ENCODE data around the gene RNASE4. TPM values are rescaled to one million over a fixed set of nuclear protein-coding genes. Genes with fewer than 3 reads are reported as not detected.

RNASE4 gene
- total RNA-seq, 1 donor from 2014 or later: 5.3 TPM

DNA sequence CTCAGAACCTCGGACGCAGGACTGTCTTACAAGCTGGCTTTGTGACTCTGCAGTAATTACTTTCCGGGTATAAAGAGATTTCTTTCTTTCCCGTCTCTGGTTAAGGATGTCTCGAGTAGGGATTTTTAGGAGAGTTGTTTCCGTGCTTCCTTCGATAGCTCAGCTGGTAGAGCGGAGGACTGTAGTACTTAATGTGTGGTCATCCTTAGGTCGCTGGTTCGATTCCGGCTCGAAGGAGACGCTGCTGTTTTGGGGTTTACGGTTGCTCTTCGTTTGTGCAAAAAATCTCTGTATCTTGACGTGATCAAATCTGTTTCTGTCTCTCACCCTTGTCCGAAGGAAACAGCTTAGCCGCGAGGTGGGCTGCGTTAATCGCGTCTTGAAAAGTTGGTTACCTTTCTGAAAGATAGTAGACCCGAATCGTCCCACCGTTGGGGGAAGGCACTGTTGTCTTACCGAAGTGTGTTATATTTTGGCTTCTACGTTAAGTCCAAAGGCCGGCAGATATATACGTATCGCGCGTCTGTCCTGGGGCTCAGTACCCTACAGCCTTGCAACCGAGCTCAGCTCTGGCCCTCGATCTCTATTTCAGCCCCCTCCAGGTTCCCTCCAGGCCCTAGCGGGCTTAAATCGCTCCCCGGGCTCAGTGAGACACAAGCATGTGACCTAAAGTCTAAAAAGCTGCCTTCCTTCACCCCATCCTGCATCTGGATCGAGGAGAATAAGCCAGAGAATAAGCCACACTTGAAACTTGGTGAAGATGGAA, 1.1 kb upstream of the RNASE4 start:
- H3K9me3 Mint-ChIP-seq: no peaks in the 10 kb centered on the region
- peaks cover 22% of the 10 kb centered on the region for H3K4me1 Mint-ChIP-seq
- no peaks in the 10 kb centered on the region for H3K27me3 Mint-ChIP-seq (ENCODE audit: low read depth)
- H3K4me3 Mint-ChIP-seq: no peak overlapping the region
- no peak overlapping the region for H3K27ac Mint-ChIP-seq
- peak; percentile 43 to 79 for DNase-seq (ENCODE audit: low spot score in 2 of 2, unreplicated experiment in 2 of 2)
- TF ChIP-seq, protein P1, sequence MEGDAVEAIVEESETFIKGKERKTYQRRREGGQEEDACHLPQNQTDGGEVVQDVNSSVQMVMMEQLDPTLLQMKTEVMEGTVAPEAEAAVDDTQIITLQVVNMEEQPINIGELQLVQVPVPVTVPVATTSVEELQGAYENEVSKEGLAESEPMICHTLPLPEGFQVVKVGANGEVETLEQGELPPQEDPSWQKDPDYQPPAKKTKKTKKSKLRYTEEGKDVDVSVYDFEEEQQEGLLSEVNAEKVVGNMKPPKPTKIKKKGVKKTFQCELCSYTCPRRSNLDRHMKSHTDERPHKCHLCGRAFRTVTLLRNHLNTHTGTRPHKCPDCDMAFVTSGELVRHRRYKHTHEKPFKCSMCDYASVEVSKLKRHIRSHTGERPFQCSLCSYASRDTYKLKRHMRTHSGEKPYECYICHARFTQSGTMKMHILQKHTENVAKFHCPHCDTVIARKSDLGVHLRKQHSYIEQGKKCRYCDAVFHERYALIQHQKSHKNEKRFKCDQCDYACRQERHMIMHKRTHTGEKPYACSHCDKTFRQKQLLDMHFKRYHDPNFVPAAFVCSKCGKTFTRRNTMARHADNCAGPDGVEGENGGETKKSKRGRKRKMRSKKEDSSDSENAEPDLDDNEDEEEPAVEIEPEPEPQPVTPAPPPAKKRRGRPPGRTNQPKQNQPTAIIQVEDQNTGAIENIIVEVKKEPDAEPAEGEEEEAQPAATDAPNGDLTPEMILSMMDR (IDR thresholded peaks at IDR 0.05; ENCODE audit: unreplicated experiment): no peak
- no peaks in the 10 kb centered on the region for H3K36me3 Mint-ChIP-seq

DNA sequence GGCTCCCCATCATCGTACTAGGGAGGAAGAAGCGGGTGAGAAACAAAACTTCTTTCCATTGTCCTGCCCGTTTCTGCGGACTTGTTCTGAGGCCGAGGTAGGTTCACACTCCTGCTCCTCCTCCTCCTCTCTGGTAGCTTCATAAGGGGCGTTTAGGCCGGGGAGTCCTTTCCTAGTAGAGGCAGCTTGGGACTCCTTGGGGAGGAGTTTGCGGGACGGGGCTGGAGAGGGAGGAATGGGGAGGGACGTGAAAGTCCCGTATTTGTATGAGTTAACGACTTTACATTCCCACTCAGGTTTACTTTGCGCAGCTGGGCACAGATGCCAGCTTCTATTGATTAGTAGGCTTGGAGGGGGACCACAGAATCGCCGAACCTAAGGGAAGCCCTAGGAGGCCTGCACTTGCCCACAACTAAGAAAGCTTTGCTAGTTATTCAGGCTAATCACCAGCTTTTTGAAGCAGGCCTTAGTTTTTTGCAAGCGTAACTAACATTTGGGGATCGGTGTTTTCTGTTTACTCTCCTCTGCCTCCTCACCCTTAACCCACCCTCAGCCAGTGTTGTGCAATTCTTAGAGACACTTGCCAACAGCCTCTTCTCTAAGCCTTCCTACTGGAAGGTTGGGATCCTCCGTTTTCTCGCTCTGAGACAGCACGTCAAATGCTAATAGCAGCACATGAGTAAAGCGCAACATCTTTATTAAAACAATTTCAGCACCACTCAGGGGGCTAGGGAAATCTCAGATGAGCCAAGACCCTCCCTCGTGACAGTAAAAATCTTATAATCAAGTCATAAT, 499 bp downstream of the RNASE4 start:
- Mint-ChIP-seq H3K27me3 (ENCODE audit: low read depth) (no peaks in the 10 kb centered on the region), H3K4me3 (no peak overlapping the region), H3K9me3 (no peaks in the 10 kb centered on the region), H3K36me3 (no peaks in the 10 kb centered on the region), H3K27ac (peak overlapping the region; percentile 78), H3K4me1 (peaks cover 22% of the 10 kb centered on the region)
- TF ChIP-seq, protein P1 (IDR thresholded peaks at IDR 0.05; ENCODE audit: unreplicated experiment): no peak
- DNase-seq (ENCODE audit: low spot score in 2 of 2, unreplicated experiment in 2 of 2): no peak

DNA sequence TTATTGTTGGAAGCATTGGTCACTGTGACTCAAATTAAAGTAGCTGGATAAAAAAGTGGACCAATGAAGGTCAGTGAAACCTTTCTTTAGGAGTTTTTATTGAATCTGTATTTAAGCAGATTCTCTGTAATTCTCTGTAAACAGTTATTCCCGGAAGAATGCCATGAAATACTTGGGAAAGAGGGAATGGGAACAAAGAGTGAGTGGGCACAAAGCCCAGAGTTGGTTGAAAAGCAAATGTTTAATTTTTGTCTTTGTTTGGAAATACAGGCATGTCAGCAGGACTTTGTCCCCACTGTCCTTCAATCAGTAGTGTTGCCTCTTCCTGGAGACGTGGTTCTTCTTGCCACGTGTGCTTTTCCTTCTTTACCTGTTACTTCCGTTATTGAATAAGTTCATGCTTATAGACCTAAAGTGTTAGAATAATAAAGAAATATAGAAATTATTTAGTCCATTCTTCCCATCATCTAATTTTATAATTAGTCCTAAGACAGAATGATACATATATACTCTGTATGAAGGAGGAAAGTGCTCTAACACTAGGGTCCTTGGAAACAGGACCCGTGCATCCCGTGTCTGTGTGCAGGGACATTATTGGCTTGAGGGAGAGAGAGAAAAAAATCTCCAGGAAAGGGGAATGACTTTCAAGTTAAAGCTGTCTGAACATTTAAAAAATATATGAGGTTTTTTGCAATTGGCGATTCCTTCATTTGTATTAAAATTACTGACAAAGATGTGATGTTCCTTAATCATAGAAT, 2.2 kb downstream of the RNASE4 start:
- Mint-ChIP-seq H3K27me3 (ENCODE audit: low read depth) (no peaks in the 10 kb centered on the region), H3K4me1 (peaks cover 11% of the 10 kb centered on the region), H3K36me3 (no peaks in the 10 kb centered on the region), H3K27ac (no peak overlapping the region), H3K9me3 (no peaks in the 10 kb centered on the region), H3K4me3 (no peak overlapping the region)
- no peak for DNase-seq (ENCODE audit: low spot score in 2 of 2, unreplicated experiment in 2 of 2)
- TF ChIP-seq, protein P1 (IDR thresholded peaks at IDR 0.05; ENCODE audit: unreplicated experiment): no peak

DNA sequence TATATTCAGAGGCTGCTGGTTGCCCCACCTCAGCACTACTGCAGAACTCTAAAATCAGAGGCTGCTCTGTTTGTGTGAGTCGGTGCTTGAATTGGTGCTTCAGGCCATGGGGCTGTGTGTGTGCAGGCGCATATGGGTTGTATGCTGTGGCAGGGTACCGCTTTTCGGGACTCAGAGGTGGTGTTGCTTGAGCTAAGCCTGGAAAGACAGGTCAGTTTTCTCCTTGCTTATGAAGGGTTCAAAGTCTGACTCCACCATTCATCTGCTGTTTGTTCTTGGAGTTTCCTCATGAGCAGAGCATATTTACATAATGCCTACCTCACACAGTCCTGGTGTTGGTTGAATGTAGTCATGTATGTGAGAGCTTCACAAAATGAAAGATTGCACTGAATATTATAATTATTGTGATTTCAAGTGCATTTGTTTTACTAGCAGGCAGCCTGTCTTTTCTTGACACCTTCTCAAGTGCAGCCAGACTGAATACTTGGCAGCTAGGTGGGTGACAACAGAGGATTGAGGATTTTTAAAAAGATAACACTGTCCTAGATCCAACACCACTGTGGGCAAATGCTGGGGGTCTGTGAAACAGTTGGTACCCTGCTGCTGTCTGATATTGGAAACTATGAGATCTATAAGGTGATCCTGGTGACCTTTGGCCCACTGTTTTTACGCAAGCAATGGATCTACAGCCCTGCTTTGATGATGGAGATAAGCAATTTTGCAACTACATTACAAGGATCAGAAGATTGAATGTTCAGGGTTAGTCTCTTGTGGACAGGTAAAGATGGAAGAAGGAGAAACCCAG, 3.2 kb downstream of the RNASE4 start:
- H3K4me3 Mint-ChIP-seq: no peak overlapping the region
- no peak overlapping the region for H3K27ac Mint-ChIP-seq
- H3K9me3 Mint-ChIP-seq: no peaks in the 10 kb centered on the region
- no peaks in the 10 kb centered on the region for H3K36me3 Mint-ChIP-seq
- DNase-seq (ENCODE audit: low spot score in 2 of 2, unreplicated experiment in 2 of 2): no peak
- H3K27me3 Mint-ChIP-seq (ENCODE audit: low read depth): no peaks in the 10 kb centered on the region
- peaks cover 8% of the 10 kb centered on the region for H3K4me1 Mint-ChIP-seq
- TF ChIP-seq, protein P1 (IDR thresholded peaks at IDR 0.05; ENCODE audit: unreplicated experiment): no peak
